H9 (cell line): Measurements from ENCODE around the gene TENT5A. TPM values are rescaled to one million over a fixed set of nuclear protein-coding genes. Genes with fewer than 3 reads are reported as not detected.

Experiments
- DNase-seq: peaks from one replicate; pipeline ENCODE4 v3.0.0-alpha.2; 2017
- H2AFZ ChIP-seq: one replicate; pipeline ENCODE4 v1.6.1; 2013; ENCODE audit warnings: mild to moderate bottlenecking, low read length, control low read depth, moderate library complexity
- H2AK5ac ChIP-seq: 2 replicates; pipeline ENCODE4 v1.6.1; 2013; ENCODE audit warnings: low read length, control low read depth, mixed read lengths; ENCODE audit not compliant: insufficient read length
- H2BK120ac ChIP-seq: one replicate; pipeline ENCODE4 v1.6.1; 2013; ENCODE audit warnings: low read depth, mild to moderate bottlenecking, low read length, control low read depth, inconsistent platforms; ENCODE audit not compliant: poor library complexity, severe bottlenecking
- H2BK12ac ChIP-seq: 2 replicates; pipeline ENCODE4 v1.6.1; 2013; ENCODE audit warnings: low read length, control low read depth, mixed read lengths, low read depth; ENCODE audit not compliant: insufficient read length
- H2BK15ac ChIP-seq: 2 replicates; pipeline ENCODE4 v1.6.1; 2013; ENCODE audit warnings: low read depth, low read length, control low read depth
- H2BK20ac ChIP-seq: one replicate; pipeline ENCODE4 v1.6.1; 2013; ENCODE audit warnings: low read depth, mild to moderate bottlenecking, low read length, control low read depth, inconsistent platforms; ENCODE audit not compliant: poor library complexity, severe bottlenecking
- H2BK5ac ChIP-seq: 2 replicates; pipeline ENCODE4 v1.6.1; 2013; ENCODE audit warnings: low read length, control low read depth, mixed read lengths; ENCODE audit not compliant: insufficient read length
- H3K14ac ChIP-seq: 2 replicates; pipeline ENCODE4 v1.6.1; 2013; ENCODE audit warnings: low read length, control low read depth; ENCODE audit not compliant: insufficient read depth
- H3K18ac ChIP-seq: 2 replicates; pipeline ENCODE4 v1.6.1; 2013; ENCODE audit warnings: low read depth, mild to moderate bottlenecking, mixed read lengths, low read length, control low read depth; ENCODE audit not compliant: insufficient read length
- H3K23ac ChIP-seq: 2 replicates; pipeline ENCODE4 v1.6.1; 2013; ENCODE audit warnings: low read length, control low read depth, mixed read lengths, low read depth; ENCODE audit not compliant: insufficient read length
- H3K23me2 ChIP-seq: 2 replicates; pipeline ENCODE4 v1.6.1; 2013; ENCODE audit warnings: low read depth, mild to moderate bottlenecking, mixed read lengths, low read length, control low read depth; ENCODE audit not compliant: insufficient read length, poor library complexity, severe bottlenecking
- H3K27ac ChIP-seq: 2 replicates; pipeline ENCODE4 v1.5.1; 2013; ENCODE audit warnings: low read length, control low read depth, mixed read lengths, low read depth; ENCODE audit not compliant: insufficient read length
- H3K27me3 ChIP-seq: 2 replicates; pipeline ENCODE4 v1.6.1; 2013; ENCODE audit warnings: low read length, control low read depth, inconsistent platforms; ENCODE audit not compliant: insufficient read depth
- H3K4ac ChIP-seq: 2 replicates; pipeline ENCODE4 v1.6.1; 2013; ENCODE audit warnings: low read depth, mild to moderate bottlenecking, control low read depth, inconsistent platforms, low read length, moderate library complexity
- H3K4me1 ChIP-seq: 2 replicates; pipeline ENCODE4 v1.6.1; 2013; ENCODE audit warnings: low read length, control low read depth, inconsistent platforms; ENCODE audit not compliant: insufficient read depth
- H3K4me2 ChIP-seq: 2 replicates; pipeline ENCODE4 v1.6.1; 2013; ENCODE audit warnings: low read length, control low read depth, mixed read lengths; ENCODE audit not compliant: insufficient read length, insufficient read depth
- H3K56ac ChIP-seq: 2 replicates; pipeline ENCODE4 v1.6.1; 2013; ENCODE audit warnings: low read depth, mild to moderate bottlenecking, mixed read lengths, low read length, control low read depth; ENCODE audit not compliant: insufficient read length
- H3K79me1 ChIP-seq: 2 replicates; pipeline ENCODE4 v1.6.1; 2013; ENCODE audit warnings: low read depth, mild to moderate bottlenecking, moderate library complexity, low read length, control low read depth, inconsistent platforms; ENCODE audit not compliant: insufficient read depth, poor library complexity, severe bottlenecking
- H3K79me2 ChIP-seq: 2 replicates; pipeline ENCODE4 v1.6.1; 2013; ENCODE audit warnings: low read length, control low read depth, inconsistent platforms; ENCODE audit not compliant: insufficient read depth
- H3K9ac ChIP-seq: 2 replicates; pipeline ENCODE4 v1.6.1; 2013; ENCODE audit warnings: low read length, control low read depth, mixed read lengths; ENCODE audit not compliant: insufficient read length; ENCODE audit errors: extremely low read depth
- H3K9me3 ChIP-seq: one replicate; pipeline ENCODE4 v1.6.1; 2013; ENCODE audit warnings: low read depth, low read length, inconsistent platforms; ENCODE audit not compliant: control insufficient read depth
- H3T11ph ChIP-seq: one replicate; pipeline ENCODE4 v1.6.1; 2013; ENCODE audit warnings: mild to moderate bottlenecking, low read length, control low read depth, inconsistent platforms
- H4K20me1 ChIP-seq: one replicate; pipeline ENCODE4 v1.6.1; 2013; ENCODE audit not compliant: control insufficient read depth, insufficient read length, insufficient read depth
- H4K5ac ChIP-seq: 2 replicates; pipeline ENCODE4 v1.6.1; 2013; ENCODE audit warnings: low read depth, mild to moderate bottlenecking, mixed read lengths, low read length, control low read depth; ENCODE audit not compliant: insufficient read length
- H4K8ac ChIP-seq: replicated peaks from 2 replicates; pipeline ENCODE4 v1.6.1; 2013; ENCODE audit warnings: low read length, control low read depth, mixed read lengths, low read depth; ENCODE audit not compliant: insufficient read length
- H4K91ac ChIP-seq: 2 replicates; pipeline ENCODE4 v1.6.1; 2013; ENCODE audit warnings: low read depth, mild to moderate bottlenecking, moderate library complexity, mixed read lengths, low read length, control low read depth; ENCODE audit not compliant: insufficient read length
- H3K27ac Mint-ChIP-seq, 3 experiments: 2 replicates in 2 of 3; 3 replicates in 1 of 3; pipeline ENCODE4 v1.8.0; 2020 to 2021; ENCODE audit warnings: mixed read lengths in 3 of 3, mild to moderate bottlenecking in 1 of 3, moderate library complexity in 1 of 3
- H3K27me3 Mint-ChIP-seq: 2 replicates; pipeline ENCODE4 v1.8.0; 2021; ENCODE audit warnings: low read depth, mild to moderate bottlenecking, moderate library complexity, mixed read lengths
- H3K36me3 Mint-ChIP-seq, 3 experiments: 2 replicates in 2 of 3; 3 replicates in 1 of 3; pipeline ENCODE4 v1.8.0; 2020 to 2021; ENCODE audit warnings: low read depth in 3 of 3, mixed read lengths in 3 of 3; ENCODE audit not compliant: insufficient read depth in 1 of 3
- H3K4me1 Mint-ChIP-seq, 2 experiments: 2 replicates each; pipeline ENCODE4 v1.8.0; 2020; ENCODE audit warnings: mixed read lengths in 2 of 2
- H3K4me3 Mint-ChIP-seq, 2 experiments: 2 replicates in 1 of 2; 3 replicates in 1 of 2; pipeline ENCODE4 v1.8.0; 2020 to 2021; ENCODE audit warnings: mild to moderate bottlenecking in 2 of 2, mixed read lengths in 2 of 2, moderate library complexity in 1 of 2
- H3K9me3 Mint-ChIP-seq, 2 experiments: 2 replicates in 1 of 2; 3 replicates in 1 of 2; pipeline ENCODE4 v1.8.0; 2020; ENCODE audit warnings: mild to moderate bottlenecking in 2 of 2, mixed read lengths in 2 of 2, moderate library complexity in 1 of 2
- WGBS: extraction: QIAGEN DNeasy Blood & Tissue Kit; methylation state at CpG from one replicate; pipeline ENCODE4 v1.1.7; 2013; ENCODE audit warnings: missing lambda C conversion rate, low lambda C conversion rate, mixed read lengths; ENCODE audit not compliant: insufficient read length; ENCODE audit errors: extremely low coverage; 5-methylcytosine and 5-hydroxymethylcytosine counted together
- total RNA-seq: library from RNA; stranded (reverse); gene quantifications from 2 replicates; pipeline ENCODE4 v1.2.1, GENCODE V29; 2021
- TF ChIP-seq, protein P1 (sequence below): fragments of 200-600 bp; sonication (generic); conservative IDR thresholded peaks from 3 replicates; pipeline ENCODE4 v1.8.0; 2021; ENCODE audit warnings: antibody characterized with exemption, mild to moderate bottlenecking

TENT5A gene
- total RNA-seq, 1 experiment from 2014 or later, result 1.4 TPM

DNA sequence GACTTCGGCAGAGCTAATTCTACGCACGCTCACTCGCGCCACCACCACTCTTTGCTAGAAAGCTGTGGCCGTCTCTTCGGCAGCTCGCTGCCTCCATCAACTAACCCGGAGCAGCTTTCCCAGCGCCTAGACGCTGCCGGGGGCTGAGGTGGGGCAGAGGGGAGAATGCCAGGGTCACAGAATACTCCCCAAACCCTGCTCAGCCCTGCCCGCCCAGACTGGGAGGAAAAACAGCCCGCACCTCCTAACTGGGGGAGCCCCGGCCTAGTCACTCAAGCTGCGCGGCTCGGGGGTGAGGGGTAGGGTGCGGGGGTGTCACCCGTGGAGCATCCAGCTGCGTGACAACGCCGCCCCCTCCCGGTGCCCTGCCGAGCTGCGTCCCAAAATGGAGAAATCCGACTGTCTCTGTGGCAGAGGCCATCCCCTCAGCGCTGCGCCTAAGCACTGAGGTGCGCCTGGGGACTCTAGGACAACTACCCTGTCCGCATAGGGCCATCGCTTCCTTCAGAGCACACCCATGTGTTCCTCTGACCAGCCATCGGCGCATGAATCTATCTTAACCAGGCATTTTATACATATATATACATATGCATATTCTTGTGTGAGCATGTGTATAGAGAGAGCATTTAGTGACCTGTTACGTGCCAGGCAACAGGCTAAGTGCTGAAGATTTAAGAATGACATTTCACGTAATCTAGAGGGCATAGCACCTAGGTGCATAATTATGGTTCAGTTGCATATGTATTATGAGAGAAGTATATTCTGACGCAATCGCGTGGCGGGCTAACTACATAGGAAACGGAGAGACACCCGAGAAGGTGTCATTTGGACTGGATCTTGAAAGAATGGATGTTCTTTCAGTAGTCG is 1.5 kb upstream of the TENT5A start:
- H3K27me3 Mint-ChIP-seq, result peaks cover 43% of the 10 kb centered on the region
- H2BK12ac ChIP-seq, result no peak overlapping the region
- H3K18ac ChIP-seq, result no peak overlapping the region
- no peak overlapping the region for H3K4ac ChIP-seq
- H3K23ac ChIP-seq, result no peak overlapping the region
- peaks cover 12% of the 10 kb centered on the region for H3K23me2 ChIP-seq
- peaks cover 7% of the 10 kb centered on the region; the same call in 1 of the 2 replicates for H3K27me3 ChIP-seq
- no peak overlapping the region for H3K14ac ChIP-seq
- H3K4me3 Mint-ChIP-seq, result peak overlapping the region; percentile 90 to 91
- peaks cover 31% of the 10 kb centered on the region in 2 experiments for H3K4me1 Mint-ChIP-seq
- H3K27ac ChIP-seq, result no peak overlapping the region
- H4K8ac ChIP-seq, result no peak overlapping the region
- no peak overlapping the region for H3K56ac ChIP-seq
- peaks cover 0 to 2% of the 10 kb centered on the region in 2 experiments; a peak in 1 of 5 replicates for H3K9me3 Mint-ChIP-seq
- no peak overlapping the region for H4K91ac ChIP-seq
- peaks cover 0 to 3% (median 0%) of the 10 kb centered on the region in 3 experiments; a peak in 2 of 7 replicates for H3K36me3 Mint-ChIP-seq
- H3T11ph ChIP-seq, result no peak overlapping the region
- TF ChIP-seq, protein P1, sequence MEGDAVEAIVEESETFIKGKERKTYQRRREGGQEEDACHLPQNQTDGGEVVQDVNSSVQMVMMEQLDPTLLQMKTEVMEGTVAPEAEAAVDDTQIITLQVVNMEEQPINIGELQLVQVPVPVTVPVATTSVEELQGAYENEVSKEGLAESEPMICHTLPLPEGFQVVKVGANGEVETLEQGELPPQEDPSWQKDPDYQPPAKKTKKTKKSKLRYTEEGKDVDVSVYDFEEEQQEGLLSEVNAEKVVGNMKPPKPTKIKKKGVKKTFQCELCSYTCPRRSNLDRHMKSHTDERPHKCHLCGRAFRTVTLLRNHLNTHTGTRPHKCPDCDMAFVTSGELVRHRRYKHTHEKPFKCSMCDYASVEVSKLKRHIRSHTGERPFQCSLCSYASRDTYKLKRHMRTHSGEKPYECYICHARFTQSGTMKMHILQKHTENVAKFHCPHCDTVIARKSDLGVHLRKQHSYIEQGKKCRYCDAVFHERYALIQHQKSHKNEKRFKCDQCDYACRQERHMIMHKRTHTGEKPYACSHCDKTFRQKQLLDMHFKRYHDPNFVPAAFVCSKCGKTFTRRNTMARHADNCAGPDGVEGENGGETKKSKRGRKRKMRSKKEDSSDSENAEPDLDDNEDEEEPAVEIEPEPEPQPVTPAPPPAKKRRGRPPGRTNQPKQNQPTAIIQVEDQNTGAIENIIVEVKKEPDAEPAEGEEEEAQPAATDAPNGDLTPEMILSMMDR, result peak; percentile 80
- H3K4me1 ChIP-seq, result no peaks in the 10 kb centered on the region
- H2AFZ ChIP-seq, result no peak overlapping the region
- H4K20me1 ChIP-seq, result no peaks in the 10 kb centered on the region
- H2BK5ac ChIP-seq, result no peak overlapping the region
- H2BK120ac ChIP-seq, result no peak overlapping the region
- H2BK20ac ChIP-seq, result no peak overlapping the region
- H3K79me2 ChIP-seq, result no peaks in the 10 kb centered on the region
- H2AK5ac ChIP-seq, result no peak overlapping the region
- H3K4me2 ChIP-seq, result peak overlapping the region; percentile 70
- peak; percentile 75 for DNase-seq
- no peak overlapping the region for H4K5ac ChIP-seq
- WGBS, result 100% methylated on average over 1 of the region's 43 CpGs
- no peak overlapping the region for H3K9ac ChIP-seq
- H3K9me3 ChIP-seq, result no peaks in the 10 kb centered on the region
- no peaks in the 10 kb centered on the region for H3K79me1 ChIP-seq
- no peak overlapping the region for H2BK15ac ChIP-seq
- H3K27ac Mint-ChIP-seq, result no peak overlapping the region
